Subcutaneous abdominal adipose tissue (tissue), 5 donors: ENCODE results near the gene DACT1.

Experiments
- H3K27ac ChIP-seq: one replicate; pipeline ENCODE4 v1.7.0; 2013; ENCODE audit warnings: low read depth, mild to moderate bottlenecking, inconsistent platforms, low read length, moderate library complexity
- H3K27me3 ChIP-seq, 5 donors: one replicate each; pipeline ENCODE4 v1.7.0; 2013; ENCODE audit warnings: low read length in 5 of 5, inconsistent platforms in 1 of 5; ENCODE audit not compliant: control insufficient read depth in 5 of 5, insufficient read depth in 4 of 5
- H3K36me3 ChIP-seq, 5 donors: one replicate each; pipeline ENCODE4 v1.7.0; 2013; ENCODE audit warnings: low read length in 5 of 5; ENCODE audit not compliant: control insufficient read depth in 5 of 5, insufficient read depth in 5 of 5
- H3K4me1 ChIP-seq, 5 donors: one replicate each; pipeline ENCODE4 v1.7.0; 2013; ENCODE audit warnings: low read length in 5 of 5, mild to moderate bottlenecking in 3 of 5, moderate library complexity in 1 of 5; ENCODE audit not compliant: control insufficient read depth in 5 of 5, insufficient read depth in 5 of 5
- H3K4me3 ChIP-seq, 5 donors: one replicate each; pipeline ENCODE4 v1.7.0; 2013; ENCODE audit warnings: low read length in 5 of 5, low read depth in 1 of 5
- H3K9ac ChIP-seq, 5 donors: one replicate each; pipeline ENCODE4 v1.7.0; 2013; ENCODE audit warnings: low read length in 5 of 5, mild to moderate bottlenecking in 4 of 5, moderate library complexity in 3 of 5
- H3K9me3 ChIP-seq, 5 donors: one replicate each; pipeline ENCODE4 v1.7.0; 2013; ENCODE audit warnings: low read length in 5 of 5; ENCODE audit not compliant: control insufficient read depth in 5 of 5
- donor health status: healthy.
- donor health status: healthy.
- donor health status: healthy.
- donor health status: healthy.
- donor health status: healthy.

DACT1 gene

DNA sequence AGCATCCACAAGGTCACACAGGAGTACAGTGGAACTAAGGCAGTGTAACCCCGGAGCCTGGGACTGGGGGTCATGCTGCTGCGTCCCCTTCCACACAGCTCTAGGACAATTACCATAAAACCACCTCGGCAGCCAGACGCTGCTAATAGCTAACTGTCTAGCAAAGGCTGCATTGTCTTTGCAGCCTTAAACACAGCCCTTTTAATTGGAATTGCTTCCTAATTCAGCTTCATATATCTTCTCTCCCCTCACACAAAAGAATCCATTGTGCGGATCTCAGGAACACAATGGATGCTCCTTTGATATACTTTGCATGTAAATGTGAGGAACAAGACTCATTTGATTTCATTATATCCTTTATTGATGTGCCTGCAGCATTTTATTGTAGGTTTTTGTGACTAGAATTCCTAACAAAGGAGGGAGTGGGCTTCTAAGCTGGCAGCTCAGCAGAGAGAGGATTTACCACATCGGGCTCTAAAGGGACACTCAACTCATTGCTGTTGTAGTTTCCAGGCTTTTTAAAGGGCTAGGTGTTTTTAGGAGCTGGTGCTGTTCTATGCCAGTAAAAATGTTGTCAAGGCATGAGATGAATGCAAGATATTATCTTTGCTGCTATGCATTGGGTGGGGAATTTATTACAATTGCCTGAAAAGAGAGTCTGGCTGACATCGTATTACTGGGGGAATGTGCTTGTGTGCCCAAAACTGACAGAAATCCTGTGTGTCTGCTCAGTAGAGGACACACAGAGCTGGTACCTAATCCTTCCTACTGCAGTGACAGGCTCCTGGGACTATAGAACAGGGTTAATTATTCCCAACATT, 30.4 kb upstream of the DACT1 start:
- H3K27ac ChIP-seq: no peak overlapping the region
- no peaks in the 10 kb centered on the region for H3K27me3 ChIP-seq
- no peaks in the 10 kb centered on the region for H3K36me3 ChIP-seq
- H3K9me3 ChIP-seq: no peaks in the 10 kb centered on the region
- no peak overlapping the region for H3K9ac ChIP-seq
- no peak overlapping the region for H3K4me3 ChIP-seq
- H3K4me1 ChIP-seq: no peaks in the 10 kb centered on the region

DNA sequence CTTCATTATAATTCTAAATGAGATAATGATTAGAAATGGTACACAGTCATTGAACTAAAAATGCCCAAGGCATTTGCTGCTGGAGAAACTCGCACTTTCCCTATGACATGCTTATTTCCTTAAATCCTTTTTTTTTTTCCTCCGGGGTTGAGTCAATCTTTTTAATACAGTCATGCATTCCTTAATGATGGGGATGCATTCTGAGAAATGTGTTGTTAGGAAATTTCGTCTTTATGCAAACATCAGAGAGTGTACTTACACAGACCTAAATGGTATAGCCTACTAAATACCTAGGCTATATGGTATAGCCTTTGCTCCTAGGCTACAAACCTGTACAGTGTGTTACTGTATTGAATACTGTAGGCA, 29.8 kb upstream of the DACT1 start:
- Histone ChIP-seq H3K27me3 (no peaks in the 10 kb centered on the region), H3K36me3 (no peaks in the 10 kb centered on the region), H3K4me3 (no peak overlapping the region)

DNA sequence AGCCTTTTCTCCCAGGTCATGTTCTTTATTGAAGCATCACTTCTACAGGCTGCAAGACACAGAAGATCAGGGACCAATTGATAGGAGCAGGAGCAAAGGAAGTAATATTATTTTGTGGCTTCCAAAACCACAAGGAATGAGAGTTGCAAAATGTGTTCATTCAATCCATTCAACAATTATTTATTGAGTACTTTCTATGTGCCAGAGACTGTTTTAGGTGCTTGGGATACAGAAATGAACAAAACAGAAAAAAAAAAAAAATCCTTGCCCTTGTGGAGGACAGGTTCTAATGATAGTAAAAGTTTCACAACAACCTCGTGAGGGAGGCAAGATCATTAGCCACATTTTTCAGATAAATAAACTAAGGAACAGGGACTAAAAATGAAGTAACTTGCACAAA, 20.1 kb upstream of the DACT1 start:
- no peak overlapping the region for H3K4me3 ChIP-seq

More for the DNA sequence above, 29.8 kb upstream of the DACT1 start:
- no peaks in the 10 kb centered on the region for H3K4me1 ChIP-seq
- no peaks in the 10 kb centered on the region for H3K9me3 ChIP-seq
- no peak overlapping the region for H3K9ac ChIP-seq
- no peak overlapping the region for H3K27ac ChIP-seq

DNA sequence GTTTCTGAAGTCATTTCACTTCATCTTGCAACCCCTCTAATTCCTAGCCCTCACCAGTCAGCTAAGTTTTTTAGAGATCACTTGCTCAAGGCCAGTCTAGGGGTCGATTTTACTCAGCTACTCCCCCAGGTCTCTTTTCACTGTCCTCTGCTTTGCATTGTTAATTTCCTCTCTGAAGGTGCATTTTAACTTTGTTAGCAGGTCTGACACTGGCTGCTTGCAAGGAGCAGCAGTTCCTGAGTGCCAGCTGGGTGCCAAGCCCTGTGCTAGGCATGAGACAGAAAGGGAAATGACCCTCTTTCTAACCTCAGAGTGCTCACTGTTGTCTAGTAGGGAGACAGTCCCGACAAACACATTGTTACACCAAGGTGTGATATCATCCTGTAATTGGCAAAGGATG, 17.8 kb upstream of the DACT1 start:
- Histone ChIP-seq H3K9me3 (no peaks in the 10 kb centered on the region), H3K27me3 (no peaks in the 10 kb centered on the region), H3K27ac (no peak overlapping the region), H3K4me1 (no peaks in the 10 kb centered on the region), H3K36me3 (no peaks in the 10 kb centered on the region), H3K4me3 (no peak overlapping the region), H3K9ac (no peak overlapping the region)

More for the DNA sequence above, 20.1 kb upstream of the DACT1 start:
- Histone ChIP-seq H3K27me3 (no peaks in the 10 kb centered on the region), H3K36me3 (no peaks in the 10 kb centered on the region), H3K4me1 (no peaks in the 10 kb centered on the region), H3K27ac (no peak overlapping the region), H3K9ac (no peak overlapping the region), H3K9me3 (no peaks in the 10 kb centered on the region)

DNA sequence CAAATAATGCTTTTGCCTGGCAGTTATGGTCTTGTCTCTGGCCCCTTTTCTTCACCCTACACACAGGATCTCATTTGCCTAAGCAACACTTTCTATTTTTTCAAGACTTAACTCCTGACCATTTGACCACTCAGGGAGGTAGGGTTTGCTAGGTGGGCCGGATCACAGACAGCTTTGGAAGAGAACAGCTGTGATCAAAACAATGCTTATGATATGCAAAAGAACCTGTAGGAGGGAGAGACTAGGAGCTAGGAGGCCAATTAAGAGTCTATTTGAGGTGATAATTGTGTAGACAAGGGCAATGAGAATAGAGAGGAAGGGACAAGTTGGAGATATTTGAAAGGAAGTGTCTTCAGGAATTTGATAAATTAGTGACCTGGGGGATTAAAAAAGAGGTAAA, 12.3 kb upstream of the DACT1 start:
- Histone ChIP-seq H3K4me1 (no peaks in the 10 kb centered on the region), H3K36me3 (no peaks in the 10 kb centered on the region), H3K9me3 (no peaks in the 10 kb centered on the region), H3K4me3 (no peak overlapping the region), H3K27me3 (no peaks in the 10 kb centered on the region), H3K9ac (no peak overlapping the region), H3K27ac (no peak overlapping the region)

DNA sequence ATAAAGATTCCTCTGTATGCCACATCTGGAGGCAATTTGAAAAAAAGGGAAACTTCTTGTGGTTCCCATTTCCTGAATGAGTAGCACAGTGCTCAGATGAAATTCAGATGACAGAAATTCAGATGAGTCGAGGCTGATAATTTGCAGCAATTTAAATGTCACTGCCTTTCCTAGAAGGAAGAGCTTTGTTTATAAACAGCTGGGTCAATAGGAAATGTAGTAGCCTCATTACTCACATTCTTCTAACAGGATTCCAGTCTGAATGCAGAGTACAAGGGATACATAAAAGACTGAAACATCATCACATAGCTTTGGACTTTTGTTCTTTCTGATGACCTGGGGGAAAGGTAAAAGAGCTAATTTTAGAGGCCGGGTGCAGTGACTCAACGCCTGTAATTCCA, 11.3 kb upstream of the DACT1 start:
- Histone ChIP-seq H3K36me3 (no peaks in the 10 kb centered on the region), H3K9ac (no peak overlapping the region), H3K27me3 (no peaks in the 10 kb centered on the region), H3K9me3 (no peaks in the 10 kb centered on the region), H3K27ac (no peak overlapping the region), H3K4me1 (no peaks in the 10 kb centered on the region), H3K4me3 (no peak overlapping the region)

DNA sequence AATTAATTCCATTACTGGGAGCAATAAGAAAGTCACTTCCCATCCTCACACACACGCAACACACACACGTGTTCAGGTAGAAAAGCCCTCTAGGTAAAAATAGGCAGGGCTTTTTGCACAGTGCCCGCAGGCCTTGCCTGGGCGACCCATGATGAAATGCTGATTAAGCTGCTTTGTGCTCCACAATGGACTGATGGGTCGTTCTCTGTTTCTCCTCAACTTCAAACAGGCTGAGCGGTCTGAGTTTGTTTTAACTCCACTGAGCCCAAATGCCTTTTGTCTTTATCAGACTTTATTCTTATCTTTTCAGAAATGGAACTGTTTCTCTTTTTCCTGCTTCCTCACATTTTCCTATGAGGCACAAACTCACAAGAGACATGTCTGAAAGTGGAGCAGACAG, 9.4 kb upstream of the DACT1 start:
- no peaks in the 10 kb centered on the region for H3K36me3 ChIP-seq
- no peak overlapping the region for H3K4me3 ChIP-seq
- no peaks in the 10 kb centered on the region for H3K9me3 ChIP-seq
- no peak overlapping the region for H3K9ac ChIP-seq
- H3K4me1 ChIP-seq: no peaks in the 10 kb centered on the region
- H3K27ac ChIP-seq: no peak overlapping the region
- peaks cover 0 to 4% (median 0%) of the 10 kb centered on the region in 5 donors for H3K27me3 ChIP-seq

DNA sequence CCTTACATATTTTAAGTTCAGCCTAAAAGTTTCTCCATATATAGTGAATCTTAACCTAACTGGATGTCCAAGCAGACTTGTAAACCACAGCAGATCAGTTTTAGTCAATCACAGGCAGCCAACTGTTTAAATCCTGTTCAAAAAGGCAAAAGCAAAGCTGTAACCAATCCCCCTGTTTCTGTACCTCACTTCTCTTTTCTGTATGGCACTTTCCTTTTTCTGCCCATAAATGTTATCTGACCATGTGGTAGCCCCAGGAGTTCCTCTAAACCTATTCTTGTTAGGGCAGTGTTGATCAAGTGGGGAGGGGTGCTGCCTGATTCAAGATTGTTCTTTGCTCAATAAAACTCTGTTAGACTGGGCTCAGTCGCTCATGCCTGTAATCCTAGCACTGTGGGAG, 8.5 kb upstream of the DACT1 start:
- Histone ChIP-seq H3K36me3 (no peaks in the 10 kb centered on the region), H3K9me3 (no peaks in the 10 kb centered on the region), H3K4me3 (no peak overlapping the region), H3K4me1 (no peaks in the 10 kb centered on the region), H3K27me3 (peaks cover 0 to 5% (median 0%) of the 10 kb centered on the region in 5 donors), H3K27ac (no peak overlapping the region), H3K9ac (no peak overlapping the region)

DNA sequence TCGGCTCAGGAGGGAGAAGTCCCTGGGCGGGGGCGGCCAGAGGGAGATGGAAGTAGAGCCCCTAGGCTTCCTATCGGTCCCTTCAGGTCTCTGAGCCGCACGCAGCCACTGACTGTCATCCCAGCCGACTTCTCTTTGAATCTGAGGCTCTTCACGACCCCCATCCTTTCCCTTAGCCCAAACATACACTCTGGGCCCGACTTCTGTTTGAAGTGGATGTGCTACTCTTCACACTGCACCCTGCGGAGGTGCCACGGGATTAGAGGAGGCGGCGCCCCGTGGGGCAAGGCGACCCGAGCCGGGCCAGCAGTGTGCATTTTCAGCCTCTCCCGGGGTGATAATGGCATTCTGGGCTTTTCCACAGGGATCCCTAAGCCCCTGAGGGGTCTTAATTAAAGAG, 6.0 kb upstream of the DACT1 start:
- H3K27ac ChIP-seq: no peak overlapping the region
- no peaks in the 10 kb centered on the region for H3K9me3 ChIP-seq
- no peaks in the 10 kb centered on the region for H3K4me1 ChIP-seq
- peaks cover 0 to 5% (median 0%) of the 10 kb centered on the region in 5 donors for H3K27me3 ChIP-seq
- H3K9ac ChIP-seq: no peak overlapping the region
- H3K36me3 ChIP-seq: no peaks in the 10 kb centered on the region
- no peak overlapping the region for H3K4me3 ChIP-seq

DNA sequence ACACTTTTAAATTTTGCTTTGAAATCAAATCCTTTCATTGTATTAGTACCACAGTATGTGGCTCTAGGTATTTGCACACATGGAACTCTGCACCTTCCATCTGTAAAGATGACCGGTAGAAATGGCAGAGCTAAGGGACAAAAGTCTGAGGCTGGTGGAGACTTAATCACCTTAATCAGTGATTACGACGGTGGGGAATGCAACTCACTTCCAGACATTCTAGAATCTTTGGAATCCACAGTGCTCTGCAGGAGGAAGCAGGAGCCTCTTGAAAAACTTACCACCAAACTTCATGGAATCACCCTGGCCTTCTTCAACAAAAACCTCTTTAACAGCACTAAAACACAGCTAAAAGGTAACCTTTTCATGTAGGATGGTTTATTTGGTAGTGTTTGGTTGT, 3.9 kb upstream of the DACT1 start:
- Histone ChIP-seq H3K4me3 (no peak overlapping the region), H3K9me3 (no peaks in the 10 kb centered on the region), H3K9ac (no peak overlapping the region), H3K27ac (no peak overlapping the region), H3K4me1 (peaks cover 0 to 17% (median 14%) of the 10 kb centered on the region in 5 donors), H3K27me3 (peaks cover 0 to 10% (median 5%) of the 10 kb centered on the region in 5 donors), H3K36me3 (no peaks in the 10 kb centered on the region)
